ENCODE data around the gene SH3PXD2A.

DNA sequence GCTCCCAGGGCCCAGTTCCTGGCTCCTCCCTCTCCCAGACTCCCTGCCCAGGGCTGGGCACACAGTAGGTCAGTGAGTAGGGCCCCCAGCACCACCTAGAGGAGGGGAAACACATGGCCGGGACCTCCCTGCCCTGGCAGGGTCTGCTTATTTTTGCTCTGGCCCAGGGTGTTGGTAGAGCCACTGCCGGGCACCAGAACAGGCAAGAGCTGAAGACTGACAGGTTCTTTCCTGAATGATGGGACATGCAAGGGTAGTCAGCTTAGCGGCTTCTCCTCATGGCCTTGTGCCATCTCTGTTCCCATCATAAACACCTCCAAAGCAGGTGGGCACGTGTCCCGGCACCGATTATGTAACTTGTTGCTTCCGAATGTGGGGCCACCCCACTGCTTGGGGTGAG is 275.4 kb downstream of the SH3PXD2A start:
- TF ChIP-seq CTCF (IDR thresholded peaks at IDR 0.05) (no peak), POLR2A (IDR thresholded peaks at IDR 0.05) (no peak)
